ENCODE measurements around the gene CCR6.

The CCR6 gene

DNA sequence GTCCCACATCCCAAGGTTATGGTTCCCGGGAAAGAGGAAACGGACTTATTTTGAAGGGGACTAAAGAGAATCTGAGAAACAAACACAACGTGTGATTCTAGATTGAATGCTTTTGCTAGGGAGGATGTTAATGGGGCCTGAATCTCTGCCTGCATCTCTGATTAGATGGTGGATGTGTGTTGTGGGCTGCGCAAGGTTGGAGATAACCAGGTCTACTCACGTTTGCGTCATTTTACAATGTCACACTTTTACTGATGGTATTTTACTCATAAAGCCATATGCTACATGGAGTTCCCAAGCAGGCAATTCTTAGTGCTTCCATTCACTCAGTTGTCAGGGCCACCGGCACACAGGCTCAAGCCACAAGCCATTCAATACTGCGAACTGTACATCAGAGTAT, 23.2 kb upstream of the CCR6 start:
- no peak for DNase-seq

DNA sequence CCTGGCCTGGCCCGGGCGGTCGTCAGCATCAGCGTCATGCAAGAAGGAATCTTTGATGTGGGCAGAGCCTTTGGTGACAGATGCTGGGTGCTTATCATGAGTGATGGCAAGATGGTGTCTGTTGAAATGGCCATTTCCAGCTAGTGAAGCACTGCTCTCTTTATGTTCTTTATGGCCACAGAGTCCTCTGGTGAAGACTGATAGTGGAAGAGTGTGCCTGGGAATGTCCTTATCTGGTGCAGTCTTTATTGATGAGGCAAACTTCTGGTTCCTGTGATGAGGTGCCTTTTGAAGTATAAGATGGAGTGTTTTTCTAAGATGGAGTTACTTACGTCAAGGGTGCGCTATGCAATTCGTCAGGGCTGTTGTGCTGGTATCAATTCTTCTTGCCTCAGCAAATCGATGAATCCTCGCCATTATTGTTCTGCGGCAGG, 22.6 kb upstream of the CCR6 start:
- DNase-seq, result no peak

DNA sequence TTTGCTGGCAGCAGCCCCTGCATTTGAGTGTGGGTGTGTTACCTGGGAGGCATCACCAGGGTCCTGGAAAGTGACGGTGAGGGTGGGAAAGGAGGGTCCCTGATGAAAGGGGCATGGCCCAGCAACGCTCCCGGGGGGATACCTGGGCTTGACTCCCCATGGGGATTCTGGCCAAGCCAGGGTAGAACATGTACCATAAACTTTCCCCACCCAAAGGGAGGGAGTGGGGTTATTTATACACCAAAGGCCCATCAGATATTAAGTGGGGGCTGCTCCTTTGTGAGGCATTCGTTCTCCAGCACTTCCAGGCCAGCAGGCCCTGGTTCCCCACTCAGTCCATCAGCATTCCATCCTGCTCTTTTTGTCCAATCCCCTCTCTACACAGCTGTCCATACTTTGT, 20.6 kb upstream of the CCR6 start:
- no peak for DNase-seq

GRCh38 chr6:167103041-167103891, 19.6 kb upstream of the CCR6 start:
- DNase-seq, result peak; percentile 33

GRCh38 chr6:167104388-167104787, 18.5 kb upstream of the CCR6 start:
- DNase-seq, result no peak

DNA sequence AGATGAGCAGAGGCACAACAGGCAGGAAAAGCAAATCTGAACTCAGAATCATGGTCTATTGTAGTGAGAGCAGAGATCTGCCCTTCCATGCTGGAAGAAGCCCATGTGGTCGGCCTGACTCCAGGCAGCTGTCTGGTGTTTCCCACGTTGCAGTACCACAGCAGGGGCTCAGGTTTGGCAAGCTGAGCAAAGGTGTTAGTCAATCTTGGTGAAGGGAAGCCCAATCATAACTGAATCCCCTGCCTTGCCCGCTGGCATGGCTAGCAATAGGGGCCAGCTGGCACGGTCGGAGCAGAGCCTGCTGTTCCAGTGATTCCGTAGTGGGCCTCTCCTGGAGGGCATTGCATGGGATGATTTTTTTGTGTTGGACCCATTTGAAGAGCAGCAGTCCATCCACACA, 17.8 kb upstream of the CCR6 start:
- DNase-seq, result no peak

DNA sequence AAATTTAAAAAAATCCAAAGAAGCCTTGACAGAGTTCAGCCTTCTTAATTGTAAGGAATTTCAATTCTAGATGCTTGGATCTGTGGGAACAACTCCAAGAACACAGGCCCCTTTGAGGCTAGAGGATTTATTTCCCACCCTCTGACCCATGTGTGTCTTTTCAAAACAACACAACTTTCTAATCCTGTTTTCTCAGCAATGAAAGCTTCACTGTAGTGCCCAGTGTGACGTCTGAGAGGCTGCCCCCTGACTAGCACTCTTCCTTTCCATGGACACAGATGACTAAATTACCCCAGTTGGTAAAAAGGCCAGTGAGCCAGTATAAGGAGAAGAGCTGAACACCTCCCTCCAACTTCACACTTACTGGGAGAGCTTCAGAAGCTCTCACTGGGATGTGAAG, 16.5 kb upstream of the CCR6 start:
- no peak for DNase-seq

GRCh38 chr6:167107787-167108186, 15.1 kb upstream of the CCR6 start:
- DNase-seq, result no peak

DNA sequence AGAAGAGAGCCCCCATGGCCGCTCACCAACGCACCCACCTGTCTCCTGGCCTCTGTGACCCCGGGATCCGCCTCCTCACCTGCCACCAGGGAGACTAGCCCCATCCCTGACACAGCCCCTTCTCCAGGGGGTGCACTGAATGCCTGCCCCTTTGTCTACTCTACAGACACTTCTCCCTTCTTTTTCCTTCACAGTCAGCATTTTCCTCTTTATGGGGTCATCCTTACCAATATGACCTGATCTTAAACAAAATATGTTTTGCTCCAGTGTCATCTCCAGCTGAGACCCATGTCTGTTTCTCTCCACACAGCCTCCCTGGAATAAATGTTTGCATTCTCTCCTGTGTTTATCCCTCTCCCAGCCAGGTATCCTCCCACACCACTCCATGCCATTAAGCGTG, 14.6 kb upstream of the CCR6 start:
- DNase-seq, result no peak

DNA sequence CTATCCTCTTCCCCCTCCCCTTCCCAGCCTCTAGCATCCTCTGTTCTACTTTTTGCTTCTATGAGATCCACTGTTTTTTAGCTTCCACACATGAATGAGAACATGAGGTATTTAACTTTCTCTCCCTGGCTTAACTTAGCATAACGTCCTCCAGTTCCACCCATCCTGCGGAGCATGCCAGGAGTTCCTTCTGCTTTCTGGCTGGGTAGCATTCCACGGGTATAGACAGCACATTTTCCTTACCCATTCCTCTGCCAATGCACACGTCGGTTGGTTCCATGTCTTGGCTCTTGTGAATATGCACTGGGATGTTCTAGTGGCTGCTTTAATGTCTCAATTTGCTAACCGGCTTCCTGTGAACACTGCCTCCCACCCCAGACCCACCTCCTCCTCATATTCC, 13.2 kb upstream of the CCR6 start:
- no peak for DNase-seq

DNA sequence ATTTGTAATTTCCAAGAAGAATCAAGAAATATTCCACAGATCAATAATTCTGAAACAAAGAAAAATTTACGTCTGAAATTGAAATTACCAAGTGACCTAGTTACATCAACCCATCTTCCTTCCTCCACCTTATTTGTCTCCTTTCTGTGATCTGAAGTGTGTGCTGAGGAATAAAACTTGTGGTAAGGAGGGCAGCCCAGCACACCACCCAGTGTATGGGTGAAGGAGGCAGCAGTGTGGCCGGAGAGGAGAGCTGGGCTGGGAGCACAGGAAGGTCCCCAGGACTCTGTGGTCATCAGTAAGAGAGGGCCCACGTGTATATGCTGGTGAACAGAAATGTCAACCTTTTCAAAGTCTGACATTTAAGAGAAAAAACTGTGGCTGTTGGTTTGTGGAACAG, 11.3 kb upstream of the CCR6 start:
- no peak for DNase-seq

DNA sequence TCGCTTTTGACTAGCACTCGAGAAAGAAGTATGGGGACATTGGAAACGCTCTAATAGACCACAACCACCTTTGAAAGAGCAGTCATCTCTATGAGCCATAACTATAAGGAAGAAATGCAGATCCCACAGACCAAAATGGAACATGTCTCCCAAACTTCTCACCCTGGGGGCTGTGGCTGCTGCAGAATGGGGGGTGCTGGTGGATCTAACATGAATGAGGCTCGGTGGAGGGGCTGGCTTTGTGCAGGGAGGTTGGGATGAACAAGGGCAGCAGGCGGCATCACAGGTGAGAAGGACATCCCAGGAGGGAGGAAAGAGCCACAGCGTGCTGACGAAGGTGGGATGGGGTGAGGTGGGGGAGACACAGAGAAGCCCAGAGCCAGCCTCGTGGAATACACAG, 10.5 kb upstream of the CCR6 start:
- DNase-seq, result no peak

DNA sequence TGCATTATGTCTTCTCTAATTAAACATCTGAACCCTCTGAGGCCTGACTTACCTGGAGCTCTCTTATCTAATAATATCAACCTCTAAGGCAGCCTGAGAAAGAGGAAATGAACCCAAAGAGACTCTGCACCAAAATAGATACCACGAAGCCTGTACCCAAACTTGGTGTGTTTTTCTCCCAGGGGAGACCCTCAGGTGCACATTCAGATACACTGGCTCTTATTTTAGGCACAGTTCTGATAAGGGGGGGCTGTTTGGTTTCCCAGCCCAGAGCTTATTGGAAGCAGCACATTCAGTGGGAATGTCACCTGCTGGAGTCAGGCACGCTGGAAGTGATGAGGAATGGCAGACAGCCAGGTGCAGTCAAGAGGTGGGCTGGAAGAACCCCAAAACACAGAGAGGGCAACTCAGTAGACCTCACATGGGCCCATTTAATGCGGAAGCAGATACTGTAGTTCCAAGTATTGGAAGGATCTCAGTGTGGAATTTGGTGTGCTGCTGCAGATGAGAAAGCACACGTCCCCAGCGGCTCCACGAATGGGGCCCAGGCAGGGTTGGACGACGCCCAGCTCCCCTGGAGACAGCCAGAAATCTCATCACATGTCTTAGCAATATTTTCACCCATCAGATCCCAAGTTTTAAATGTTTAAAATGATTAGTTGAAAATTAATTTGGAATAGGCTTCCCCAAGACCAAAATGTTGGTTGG, 9.7 kb upstream of the CCR6 start:
- no peak for DNase-seq

DNA sequence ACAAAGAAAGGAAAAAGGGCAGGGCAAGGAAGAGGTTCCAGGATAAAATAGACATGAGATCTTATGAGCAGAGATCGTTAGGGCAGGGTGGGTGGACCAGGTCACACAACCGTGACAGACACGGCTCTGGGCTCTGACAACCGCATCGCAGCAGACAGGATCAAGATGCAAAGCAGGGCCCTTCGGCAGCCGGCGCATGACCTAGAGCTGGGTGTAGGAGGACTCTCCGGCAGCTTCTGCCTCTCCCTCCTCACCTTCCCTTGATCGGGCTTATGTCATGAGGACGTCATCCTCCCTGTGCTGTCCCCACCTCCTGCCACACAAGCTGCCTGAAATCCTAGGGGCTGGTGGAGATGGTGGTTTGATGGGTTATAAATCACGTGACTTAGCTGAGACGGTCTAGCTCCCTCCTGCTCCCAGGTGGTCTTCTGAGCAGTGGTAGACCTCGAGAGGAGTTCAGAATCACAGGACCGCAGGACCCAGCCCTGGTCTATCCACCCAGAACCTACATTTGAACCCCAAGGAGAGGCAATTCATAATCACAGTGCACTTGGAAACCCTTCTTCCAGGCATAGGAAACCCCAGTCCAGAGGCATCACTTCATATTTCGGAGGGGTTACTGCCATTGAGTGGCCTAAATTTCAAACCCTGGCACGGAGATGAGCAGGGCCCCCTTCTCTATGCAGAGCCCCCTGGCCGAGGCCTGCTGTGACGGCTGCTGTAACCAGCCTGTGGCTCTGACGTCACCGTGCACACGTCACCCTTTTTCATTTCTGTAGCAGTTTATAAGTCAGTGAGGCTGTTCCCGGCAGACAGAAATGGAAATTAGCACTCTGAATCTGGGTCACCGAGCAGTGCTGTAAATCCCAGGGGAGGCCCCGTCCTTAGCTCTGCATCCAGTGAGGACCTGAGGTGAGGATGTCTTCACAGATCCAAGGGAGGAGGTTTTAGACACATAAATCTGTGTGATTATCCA, 8.7 kb upstream of the CCR6 start:
- no peak for DNase-seq

GRCh38 chr6:167115054-167115453, 7.8 kb upstream of the CCR6 start:
- no peak for DNase-seq

DNA sequence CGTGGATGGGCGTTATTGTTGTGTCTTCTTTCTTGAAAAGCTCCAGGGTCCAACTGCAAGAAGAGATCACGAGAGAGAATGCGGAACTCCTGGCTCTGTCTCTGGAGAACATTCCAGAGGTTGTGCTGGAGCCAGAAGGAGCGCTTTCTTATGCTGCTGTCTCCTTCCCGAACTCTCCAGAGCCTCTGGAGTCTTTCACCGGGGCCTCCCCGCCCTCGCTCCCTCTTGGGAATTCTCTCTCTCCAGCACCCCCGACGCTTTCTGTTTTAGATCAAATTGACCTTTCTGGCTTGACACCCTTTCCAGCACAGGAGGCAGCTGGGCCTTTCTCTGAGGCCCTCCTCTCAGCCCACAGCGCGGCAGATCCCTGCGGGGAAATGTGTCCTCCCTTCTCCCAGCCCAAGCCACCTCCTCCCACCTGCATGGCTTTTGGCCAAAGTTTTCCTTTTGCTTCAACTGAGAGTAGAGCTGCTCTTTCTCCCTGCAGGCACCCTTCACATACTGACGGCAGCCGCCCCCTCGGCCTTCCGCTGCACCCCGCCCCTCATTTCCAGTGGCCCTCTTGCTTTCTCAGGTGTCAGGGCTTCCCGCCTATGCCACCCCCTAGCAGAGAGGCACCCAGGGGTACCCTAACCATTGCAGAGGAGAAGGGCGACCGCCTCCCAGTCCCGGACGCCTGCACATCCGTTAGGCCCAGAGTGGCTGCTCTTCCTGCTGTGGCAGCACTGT, 6.6 kb upstream of the CCR6 start:
- no peak for DNase-seq

GRCh38 chr6:167116838-167117228, 6.1 kb upstream of the CCR6 start:
- DNase-seq, result no peak

DNA sequence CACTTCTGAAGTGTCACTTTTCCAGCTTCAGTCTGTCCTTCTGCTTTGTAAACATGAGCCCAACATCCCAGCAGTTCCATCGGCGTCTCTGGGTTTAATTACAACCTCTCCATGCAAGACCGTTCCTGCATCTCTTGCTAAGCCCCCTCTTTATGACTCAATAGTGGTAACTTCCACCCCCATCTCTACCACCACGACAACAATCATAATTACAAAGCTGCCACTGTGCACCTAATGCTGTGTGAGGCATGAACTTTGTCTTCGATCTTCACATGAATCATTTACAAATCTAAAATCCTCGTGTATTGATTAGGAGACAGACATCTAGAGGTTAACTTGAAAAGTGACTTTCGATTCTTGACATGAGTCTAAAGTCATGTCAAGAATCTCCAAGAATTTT, 4.9 kb upstream of the CCR6 start:
- DNase-seq, result no peak

- no peak for DNase-seq
These were observed 4.1 kb upstream of the CCR6 start for GRCh38 chr6:167118839-167119238.

- peak; percentile 35 for DNase-seq
These were observed 3.0 kb upstream of the CCR6 start for GRCh38 chr6:167119670-167120582.

DNA sequence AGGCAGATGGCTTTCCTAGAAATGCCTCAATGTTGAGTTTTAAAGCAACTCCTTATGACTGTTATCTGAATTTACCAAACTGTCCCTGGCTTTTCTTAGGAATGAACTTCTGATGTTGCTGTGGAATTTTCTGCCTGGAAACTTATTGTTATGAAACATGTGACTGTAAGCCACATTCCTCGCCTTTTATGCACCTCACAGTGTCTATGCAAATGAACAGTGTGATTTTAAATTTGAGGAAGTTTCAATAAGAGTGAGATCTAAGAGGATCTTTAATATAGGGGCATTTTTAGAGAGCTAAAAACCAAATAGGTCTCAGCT, 2.4 kb upstream of the CCR6 start:
- peak; percentile 35 for DNase-seq
